Activated T-cell treated with anti-CD3 and anti-CD28 coated beads for 24 hours (primary cell): ENCODE measurements around the gene AIRE.
"Not testable (repeated sequence)": the region's sequence is repeated elsewhere in the genome, so short reads cannot be mapped to it uniquely, and the experiment has no call there.

ENCODE experiments used
- DNase-seq: peaks from one replicate; pipeline ENCODE4 v3.0.0-alpha.2; 2020; ENCODE audit warnings: low read depth

The AIRE gene

DNA sequence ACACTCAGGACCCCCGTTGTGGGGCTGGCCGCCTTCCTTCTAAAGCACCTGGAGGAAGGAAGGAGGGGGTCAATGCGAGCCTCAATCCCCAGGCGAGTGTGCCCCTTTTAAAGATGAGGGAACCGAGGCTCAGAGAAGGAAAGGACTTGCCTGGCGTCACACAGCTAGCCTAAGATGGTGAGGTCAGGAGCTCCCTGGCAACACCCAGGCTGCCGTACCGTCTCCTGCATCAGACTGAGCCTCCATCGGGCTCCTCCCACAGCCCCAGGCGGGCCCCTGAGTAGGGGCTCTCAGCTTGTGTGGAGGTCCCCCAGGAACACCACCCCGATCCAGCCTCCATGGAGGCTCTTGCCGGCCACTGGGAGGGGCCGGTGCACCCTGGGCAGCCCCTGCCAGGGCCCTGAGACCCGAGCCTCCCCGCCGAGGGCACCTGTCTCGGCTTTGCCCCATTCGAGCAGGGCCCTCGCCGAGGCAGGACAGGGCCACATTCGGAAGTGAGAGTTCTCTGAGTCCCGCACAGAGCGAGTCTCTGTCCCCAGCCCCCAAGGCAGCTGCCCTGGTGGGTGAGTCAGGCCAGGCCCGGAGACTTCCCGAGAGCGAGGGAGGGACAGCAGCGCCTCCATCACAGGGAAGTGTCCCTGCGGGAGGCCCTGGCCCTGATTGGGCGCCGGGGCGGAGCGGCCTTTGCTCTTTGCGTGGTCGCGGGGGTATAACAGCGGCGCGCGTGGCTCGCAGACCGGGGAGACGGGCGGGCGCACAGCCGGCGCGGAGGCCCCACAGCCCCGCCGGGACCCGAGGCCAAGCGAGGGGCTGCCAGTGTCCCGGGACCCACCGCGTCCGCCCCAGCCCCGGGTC lies at the start of gene AIRE:
TSS of gene AIRE (plus strand) at position 739 of the 855 bp plus-strand sequence. CDS start 131 bp downstream, outside the sequence.
- DNase-seq = no peak

DNA sequence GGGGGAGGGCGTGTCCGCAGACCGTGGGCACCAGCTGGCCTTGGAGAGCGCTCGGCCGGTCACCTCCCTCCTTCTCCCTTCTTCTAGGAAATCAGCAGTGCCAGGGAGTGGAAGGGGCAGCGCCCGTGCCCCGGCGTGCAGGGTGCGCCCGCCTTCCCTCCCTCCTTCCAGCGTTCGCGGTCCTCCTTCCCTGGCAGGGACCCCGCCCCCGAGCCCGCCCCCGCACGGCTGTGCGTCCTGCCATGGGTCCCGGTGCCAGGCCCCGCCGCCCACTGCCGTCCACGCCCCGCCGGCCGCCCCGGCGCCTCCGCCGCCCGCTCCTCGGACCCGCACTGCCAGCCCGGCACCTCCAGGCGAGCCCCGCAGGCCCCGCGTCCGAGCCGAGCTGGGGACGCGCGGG lies 45.3 kb upstream of the AIRE start:
- not testable (repeated sequence) for DNase-seq

DNA sequence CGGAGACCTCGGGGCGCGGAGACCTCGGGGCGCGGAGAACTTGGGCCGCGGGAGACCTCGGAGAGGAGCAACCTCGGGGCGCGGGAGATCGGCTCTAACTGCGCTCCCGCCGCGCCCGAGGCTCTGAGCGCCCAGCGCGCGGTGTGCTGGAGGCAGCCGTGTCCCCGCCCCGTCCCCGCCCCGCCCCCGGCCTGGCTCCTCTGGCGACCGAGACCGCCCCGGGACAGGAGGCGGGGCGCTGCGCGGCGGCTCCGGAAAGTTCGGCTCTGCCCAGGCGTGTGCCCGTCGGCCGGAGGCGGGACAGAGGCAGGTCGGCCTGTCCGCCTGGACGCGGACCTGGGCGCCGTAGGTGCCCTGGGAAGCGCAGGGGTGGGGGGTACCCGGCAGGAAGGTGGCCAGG lies 44.8 kb upstream of the AIRE start, which contains the start of gene ICOSLG:
TSS of gene ICOSLG (minus strand) at position 102 of the 400 bp plus-strand sequence. CDS start 126 bp downstream, outside the sequence.
- not testable (repeated sequence) for DNase-seq

DNA sequence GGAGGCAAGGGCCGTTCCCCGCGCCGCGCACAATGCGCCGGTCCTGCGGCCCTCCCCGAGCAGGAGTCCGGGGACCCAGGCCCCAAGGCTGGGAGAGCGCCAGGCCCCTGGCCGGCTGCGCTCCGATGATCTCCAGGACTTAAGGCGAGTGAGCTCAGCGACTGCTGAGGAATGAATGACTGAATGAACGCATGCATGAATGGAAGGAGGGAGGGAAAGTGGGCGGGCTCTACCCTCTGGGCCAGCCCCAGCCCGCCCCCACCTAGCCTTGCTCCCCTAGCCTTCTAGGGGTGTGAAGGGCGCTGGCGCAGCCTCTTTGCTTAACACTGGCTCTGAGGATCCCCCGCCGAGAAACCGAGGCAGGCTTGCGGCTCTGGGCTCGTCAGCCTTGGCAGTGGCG lies 44.4 kb upstream of the AIRE start:
- not testable (repeated sequence) for DNase-seq

- DNase-seq = not testable (repeated sequence)
Measured at GRCh38 chr21:44243980-44244379, 41.7 kb upstream of the AIRE start.

DNA sequence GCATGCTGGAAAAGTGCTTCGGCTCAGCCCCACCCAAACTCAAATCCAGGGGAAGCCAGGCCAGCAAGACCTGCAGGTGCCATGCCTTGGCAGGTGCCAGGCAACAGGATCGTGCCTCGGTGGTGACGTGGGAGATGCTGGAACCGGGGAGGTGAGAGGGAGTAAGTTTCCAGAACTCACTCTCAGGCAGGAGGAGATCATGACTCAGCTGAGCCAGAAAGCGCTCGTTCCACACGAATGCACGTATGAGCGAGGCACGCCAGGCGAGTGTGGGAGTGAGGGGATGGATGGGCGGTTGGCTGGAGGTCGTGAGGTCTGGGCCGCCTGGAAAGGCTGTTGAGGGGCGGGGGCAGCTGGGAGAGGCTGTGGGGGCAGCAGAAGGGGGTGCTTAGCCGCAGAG lies 37.8 kb upstream of the AIRE start:
- not testable (repeated sequence) for DNase-seq

DNA sequence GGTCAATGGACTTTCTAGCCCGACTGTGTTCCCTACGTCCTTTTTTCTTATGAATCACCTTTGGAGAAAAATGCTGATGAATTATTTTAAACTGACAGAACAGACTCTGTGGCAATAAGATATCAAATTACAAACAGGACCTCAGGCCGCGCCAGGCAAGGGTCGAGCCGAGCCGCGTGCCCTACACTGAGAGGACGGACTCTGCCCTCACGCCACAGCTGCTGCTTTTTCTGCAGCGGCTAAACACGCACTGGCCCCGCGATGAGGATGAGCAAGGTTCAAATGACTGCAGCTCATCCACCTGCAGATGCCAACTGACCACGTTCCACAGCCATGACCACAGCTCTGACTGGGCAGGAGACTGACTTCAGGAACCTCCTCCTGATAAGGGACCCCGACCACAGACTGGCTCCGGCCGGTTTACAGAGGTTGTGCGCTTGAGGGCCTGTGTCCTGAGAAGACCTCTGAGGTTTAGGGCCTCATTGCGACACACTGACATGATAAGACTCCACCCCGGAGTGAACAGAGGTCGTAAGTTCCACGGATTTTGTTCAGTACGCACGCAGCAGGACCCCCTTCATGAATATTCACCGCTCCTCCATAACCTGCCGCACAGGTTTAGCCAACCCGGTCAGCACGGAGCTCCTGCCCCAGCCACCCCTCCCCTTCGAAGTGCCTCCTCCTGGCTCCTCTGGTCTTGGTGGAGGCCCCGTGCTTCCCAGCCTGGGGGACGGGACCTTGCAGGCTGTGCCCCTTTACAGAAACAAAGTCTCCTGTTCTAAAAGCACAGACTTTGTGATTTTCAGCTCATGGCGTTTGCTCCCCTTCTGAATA lies 36.3 kb upstream of the AIRE start:
- DNase-seq = not testable (repeated sequence)

- no peak for DNase-seq
Measured at GRCh38 chr21:44253832-44254710, 31.6 kb upstream of the AIRE start.

DNA sequence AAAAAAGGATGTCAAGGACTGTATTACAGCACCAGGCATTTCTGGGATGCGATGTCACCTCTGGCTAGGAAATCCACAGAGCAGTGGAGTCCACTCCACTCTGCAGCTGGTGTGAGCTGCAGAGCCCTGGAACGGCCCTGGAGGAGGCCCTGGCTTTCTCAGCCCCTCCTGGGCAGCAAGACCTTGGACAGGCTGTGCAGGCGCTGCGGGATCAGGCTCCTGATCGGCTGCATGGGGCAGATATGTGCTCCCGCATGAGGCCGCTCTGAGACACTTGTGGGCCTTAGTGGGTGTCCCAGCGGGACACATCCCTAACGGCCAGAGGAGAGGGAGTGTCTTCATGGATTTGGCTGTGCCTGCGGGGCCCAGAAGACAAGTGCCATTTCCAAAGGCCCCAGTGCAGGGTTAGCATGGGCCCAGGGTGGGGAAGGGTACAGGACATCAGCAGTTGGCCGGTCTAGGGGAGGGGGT lies 30.1 kb upstream of the AIRE start:
- DNase-seq = no peak

GRCh38 chr21:44258056-44258725 lies 27.5 kb upstream of the AIRE start:
- DNase-seq = no peak

DNA sequence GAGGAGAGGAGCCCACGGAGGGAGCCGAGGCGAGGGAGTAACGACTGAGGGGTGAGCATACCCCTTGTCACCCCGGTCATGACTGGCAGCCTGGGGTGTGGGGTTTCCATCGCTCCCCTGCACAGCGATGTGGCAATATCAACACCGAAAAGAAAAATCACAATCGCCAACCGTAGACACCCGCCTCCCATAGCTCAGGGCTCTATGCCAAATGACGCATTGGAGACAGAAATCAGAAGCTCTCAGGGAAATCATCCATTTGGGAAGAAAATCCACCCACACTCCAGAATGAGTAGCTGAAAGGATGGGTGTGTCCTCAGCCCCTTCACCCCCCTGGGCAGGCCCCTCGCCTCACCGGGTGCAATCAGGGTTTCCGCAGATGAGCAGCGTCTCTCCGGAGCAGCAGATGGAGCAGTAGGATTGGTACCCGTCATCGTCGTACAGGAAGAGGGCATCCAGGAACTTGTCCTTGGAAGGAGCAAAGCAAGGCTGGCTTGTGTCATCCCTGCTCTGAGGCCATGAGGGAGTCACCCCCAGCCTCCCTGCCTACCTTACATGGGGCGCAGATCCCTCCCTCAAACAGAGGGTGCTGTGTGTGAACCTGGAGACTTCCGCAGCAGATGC lies 26.5 kb upstream of the AIRE start:
- DNase-seq = no peak

- no peak for DNase-seq
Measured at GRCh38 chr21:44260066-44260465, 25.6 kb upstream of the AIRE start.

GRCh38 chr21:44260791-44261631 lies 24.7 kb upstream of the AIRE start:
- DNase-seq = no peak

DNA sequence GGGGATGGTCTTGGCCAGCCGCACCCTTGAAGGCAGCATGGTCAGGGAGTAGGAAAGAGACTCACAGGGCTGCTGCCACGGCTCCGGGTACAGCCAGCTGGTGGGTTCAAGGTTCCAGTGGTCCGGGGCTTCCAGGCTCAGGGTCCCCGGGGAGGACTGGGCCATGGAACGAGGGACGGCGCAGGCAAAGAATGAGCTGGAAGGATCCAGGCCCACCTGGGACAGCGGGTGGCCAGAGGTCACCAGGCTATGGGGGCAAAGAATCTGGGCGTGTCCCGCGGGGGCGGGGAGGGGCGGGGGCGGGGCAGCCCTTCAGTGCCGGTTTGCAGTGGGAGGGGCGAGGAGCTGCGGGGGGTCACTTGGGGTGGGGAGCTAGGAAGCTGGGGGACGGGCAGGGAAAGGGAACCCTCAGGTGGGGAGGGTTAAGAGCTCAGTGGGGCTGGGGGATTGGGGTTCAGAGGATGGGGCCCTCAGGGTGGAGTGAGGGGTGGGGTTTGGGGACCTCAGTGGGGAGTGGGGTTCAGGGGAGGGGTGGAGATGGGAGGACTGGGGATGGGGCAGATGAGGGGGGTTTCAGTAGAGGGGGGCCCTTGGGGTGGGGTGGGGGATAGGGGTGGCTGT lies 23.9 kb upstream of the AIRE start, which contains the start of gene DNMT3L:
TSS of gene DNMT3L (minus strand) at position 223 of the 621 bp plus-strand sequence. CDS start 638 bp downstream, outside the sequence.
- no peak for DNase-seq

DNA sequence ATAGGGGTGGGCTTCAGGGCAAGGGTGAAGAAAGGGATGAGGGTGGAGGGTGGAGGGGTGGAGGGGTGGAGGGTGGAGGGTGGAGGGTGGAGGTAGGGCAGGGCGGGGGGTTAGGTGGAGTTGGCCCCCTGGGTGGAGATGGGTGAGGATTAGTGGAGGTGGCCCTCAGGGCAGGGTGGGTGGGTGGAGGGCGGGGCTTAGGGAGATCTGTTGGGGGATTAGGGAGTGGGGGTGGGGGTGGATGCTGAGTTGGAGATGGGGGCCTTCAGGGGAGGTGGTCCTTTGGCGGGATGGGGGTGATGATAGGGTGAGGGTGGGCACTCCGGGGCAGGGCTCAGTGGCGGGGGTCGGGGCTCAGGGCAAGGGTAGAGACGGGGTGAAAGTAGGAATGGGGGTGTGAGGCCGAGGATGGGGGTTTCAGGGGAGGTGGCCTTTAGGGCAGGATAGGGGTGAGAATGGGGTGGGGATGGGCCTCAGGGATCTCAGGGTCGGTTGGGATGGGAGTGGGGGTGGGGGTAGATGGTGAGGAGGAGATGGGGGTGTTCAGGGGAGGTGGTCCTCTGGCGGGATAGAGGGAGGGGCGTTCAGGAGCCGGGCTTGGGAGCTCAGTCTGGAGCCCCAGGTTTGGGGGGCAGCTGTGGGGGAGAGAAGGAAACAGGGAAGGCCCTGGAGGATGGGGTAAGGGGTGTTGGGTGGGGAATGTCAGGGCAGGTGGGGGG lies 23.2 kb upstream of the AIRE start:
- DNase-seq = no peak

- DNase-seq = no peak
Measured at GRCh38 chr21:44263221-44263760, 22.4 kb upstream of the AIRE start.

GRCh38 chr21:44263768-44264167 lies 21.9 kb upstream of the AIRE start:
- DNase-seq = no peak

DNA sequence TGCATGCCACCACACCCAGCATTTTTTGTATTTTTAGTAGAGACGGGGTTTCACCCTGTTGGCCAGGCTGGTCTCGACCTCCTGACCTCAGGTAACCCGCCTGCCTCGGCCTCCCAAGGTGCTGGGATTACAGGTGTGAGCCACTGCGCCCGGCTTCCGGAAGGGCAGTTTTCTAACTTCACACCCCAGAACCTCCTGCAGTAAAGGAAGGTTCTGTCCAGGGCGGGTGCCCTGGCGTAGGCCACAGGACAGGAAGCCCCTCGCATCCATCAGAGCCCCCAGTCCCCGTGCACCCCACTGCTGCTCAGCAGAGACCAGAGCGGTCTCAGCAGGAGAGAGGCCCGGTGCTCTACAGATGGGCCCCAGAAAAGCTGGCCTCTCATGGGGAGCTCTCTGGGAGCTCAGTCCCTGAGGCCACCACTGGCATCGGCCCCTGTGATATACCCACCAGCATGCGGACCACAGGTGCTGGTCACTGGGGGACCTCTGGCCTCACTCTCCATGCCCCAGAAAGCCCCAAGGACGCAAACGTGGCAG lies 19.9 kb upstream of the AIRE start:
- no peak for DNase-seq
